ENCODE results near the gene KIAA1210. TPM values are rescaled to one million over a fixed set of nuclear protein-coding genes. Genes with fewer than 3 reads are reported as not detected.

The KIAA1210 gene
- total RNA-seq, 1 experiment from 2014 or later, result 0.09 TPM

GRCh38 chrX:119150163-119151050 lies 22.8 kb upstream of the KIAA1210 start:
- Mint-ChIP-seq H3K36me3 (ENCODE audit: insufficient read depth, unreplicated experiment) (no peaks in the 10 kb centered on the region), H3K4me1 (ENCODE audit: low read depth, unreplicated experiment) (peaks cover 14% of the 10 kb centered on the region), H3K4me3 (ENCODE audit: low read depth, unreplicated experiment) (no peak overlapping the region), H3K9me3 (ENCODE audit: low read depth, unreplicated experiment) (no peaks in the 10 kb centered on the region), H3K27me3 (ENCODE audit: unreplicated experiment) (peaks cover 42% of the 10 kb centered on the region), H3K27ac (ENCODE audit: unreplicated experiment) (no peak overlapping the region)
- CTCF ChIA-PET, result no interaction called here
- DNase-seq, result no peak
- no peak for TF ChIP-seq CTCF (IDR thresholded peaks at IDR 0.05; ENCODE audit: unreplicated experiment)
- intact Hi-C loops (cut with micrococcal nuclease; ENCODE audit: unreplicated experiment), result no loop called here
- no TSS peak for BruUV-seq (replicated peaks)

- intact Hi-C loops (cut with micrococcal nuclease; ENCODE audit: unreplicated experiment), result no loop called here
- Mint-ChIP-seq H3K4me3 (ENCODE audit: low read depth, unreplicated experiment) (no peak overlapping the region), H3K4me1 (ENCODE audit: low read depth, unreplicated experiment) (peaks cover 14% of the 10 kb centered on the region), H3K27ac (ENCODE audit: unreplicated experiment) (no peak overlapping the region), H3K9me3 (ENCODE audit: low read depth, unreplicated experiment) (no peaks in the 10 kb centered on the region), H3K27me3 (ENCODE audit: unreplicated experiment) (peaks cover 13% of the 10 kb centered on the region), H3K36me3 (ENCODE audit: insufficient read depth, unreplicated experiment) (no peaks in the 10 kb centered on the region)
- BruUV-seq (replicated peaks), result no TSS peak
- peak; percentile 32 for DNase-seq
- CTCF ChIA-PET, result interaction anchor here (0.6 to 0.7 kb wide), 2 partner anchors 34 to 47 kb away, joined by 3 read pairs; no protein-coding TSS in a partner anchor
- TF ChIP-seq CTCF (IDR thresholded peaks at IDR 0.05; ENCODE audit: unreplicated experiment), result no peak
These were observed 19.9 kb upstream of the KIAA1210 start for GRCh38 chrX:119147486-119147885.

- no peaks in the 10 kb centered on the region for H3K9me3 Mint-ChIP-seq (ENCODE audit: low read depth, unreplicated experiment)
- BruUV-seq (replicated peaks), result no TSS peak
- no peak overlapping the region for H3K27ac Mint-ChIP-seq (ENCODE audit: unreplicated experiment)
- H3K36me3 Mint-ChIP-seq (ENCODE audit: insufficient read depth, unreplicated experiment), result no peaks in the 10 kb centered on the region
- H3K27me3 Mint-ChIP-seq (ENCODE audit: unreplicated experiment), result peaks cover 8% of the 10 kb centered on the region
- peak; percentile 32 for TF ChIP-seq CTCF (IDR thresholded peaks at IDR 0.05; ENCODE audit: unreplicated experiment)
- H3K4me1 Mint-ChIP-seq (ENCODE audit: low read depth, unreplicated experiment), result peaks cover 14% of the 10 kb centered on the region
- no peak overlapping the region for H3K4me3 Mint-ChIP-seq (ENCODE audit: low read depth, unreplicated experiment)
- DNase-seq, result peak; percentile 24
- CTCF ChIA-PET, result no interaction called here
- intact Hi-C loops (cut with micrococcal nuclease; ENCODE audit: unreplicated experiment), result loop anchor here (1.0 to 2.0 kb wide), 2 partner anchors 36 to 74 kb away; no protein-coding TSS in a partner anchor
These were observed 17.6 kb upstream of the KIAA1210 start for GRCh38 chrX:119145241-119145653.

GRCh38 chrX:119134466-119134865 lies 6.9 kb upstream of the KIAA1210 start:
- peaks cover 6% of the 10 kb centered on the region for H3K4me1 Mint-ChIP-seq (ENCODE audit: low read depth, unreplicated experiment)
- H3K9me3 Mint-ChIP-seq (ENCODE audit: low read depth, unreplicated experiment), result no peaks in the 10 kb centered on the region
- intact Hi-C loops (cut with micrococcal nuclease; ENCODE audit: unreplicated experiment), result no loop called here
- peaks cover 73% of the 10 kb centered on the region for H3K27me3 Mint-ChIP-seq (ENCODE audit: unreplicated experiment)
- no peak for TF ChIP-seq CTCF (IDR thresholded peaks at IDR 0.05; ENCODE audit: unreplicated experiment)
- no peaks in the 10 kb centered on the region for H3K36me3 Mint-ChIP-seq (ENCODE audit: insufficient read depth, unreplicated experiment)
- H3K27ac Mint-ChIP-seq (ENCODE audit: unreplicated experiment), result no peak overlapping the region
- CTCF ChIA-PET, result no interaction called here
- DNase-seq, result no peak
- no peak overlapping the region for H3K4me3 Mint-ChIP-seq (ENCODE audit: low read depth, unreplicated experiment)
- no TSS peak for BruUV-seq (replicated peaks)

All from Calu3 (cell line).